Globus pallidus (tissue), 1 donor: ENCODE results near the gene HOXB5.

ENCODE experiments used
- DNase-seq: peaks from one replicate; pipeline ENCODE4 v3.0.0-alpha.2; 2015; ENCODE audit warnings: low spot score

The HOXB5 gene

DNA sequence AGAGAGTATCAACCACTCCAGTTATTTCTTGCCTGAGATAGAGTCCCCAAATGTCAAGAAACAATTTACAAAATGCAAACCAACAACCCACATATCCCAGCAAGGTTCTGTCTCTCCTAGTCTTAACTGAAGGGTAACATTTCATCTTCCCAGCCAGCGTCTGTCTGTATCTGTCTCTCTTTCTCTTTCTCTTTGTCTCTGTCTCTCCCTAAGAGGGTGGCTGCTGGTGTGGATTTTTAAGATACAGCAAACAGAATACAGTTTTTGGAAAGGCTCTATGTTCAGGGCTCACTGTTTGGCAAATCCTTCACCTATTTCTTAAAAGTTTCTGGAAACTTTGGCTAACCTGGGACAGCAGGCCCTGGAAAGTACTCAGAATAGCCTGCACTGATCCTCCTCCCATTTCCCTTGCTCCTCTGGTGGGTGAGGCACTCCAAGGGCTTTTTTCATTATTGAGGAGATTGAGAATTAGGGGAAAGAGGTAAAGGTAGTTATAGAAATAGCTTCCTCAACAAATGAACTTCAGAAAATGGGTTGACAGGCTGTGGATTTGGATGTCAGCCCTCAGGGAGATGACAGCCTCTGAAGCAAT is 21.7 kb downstream of the HOXB5 start:
- no peak for DNase-seq

DNA sequence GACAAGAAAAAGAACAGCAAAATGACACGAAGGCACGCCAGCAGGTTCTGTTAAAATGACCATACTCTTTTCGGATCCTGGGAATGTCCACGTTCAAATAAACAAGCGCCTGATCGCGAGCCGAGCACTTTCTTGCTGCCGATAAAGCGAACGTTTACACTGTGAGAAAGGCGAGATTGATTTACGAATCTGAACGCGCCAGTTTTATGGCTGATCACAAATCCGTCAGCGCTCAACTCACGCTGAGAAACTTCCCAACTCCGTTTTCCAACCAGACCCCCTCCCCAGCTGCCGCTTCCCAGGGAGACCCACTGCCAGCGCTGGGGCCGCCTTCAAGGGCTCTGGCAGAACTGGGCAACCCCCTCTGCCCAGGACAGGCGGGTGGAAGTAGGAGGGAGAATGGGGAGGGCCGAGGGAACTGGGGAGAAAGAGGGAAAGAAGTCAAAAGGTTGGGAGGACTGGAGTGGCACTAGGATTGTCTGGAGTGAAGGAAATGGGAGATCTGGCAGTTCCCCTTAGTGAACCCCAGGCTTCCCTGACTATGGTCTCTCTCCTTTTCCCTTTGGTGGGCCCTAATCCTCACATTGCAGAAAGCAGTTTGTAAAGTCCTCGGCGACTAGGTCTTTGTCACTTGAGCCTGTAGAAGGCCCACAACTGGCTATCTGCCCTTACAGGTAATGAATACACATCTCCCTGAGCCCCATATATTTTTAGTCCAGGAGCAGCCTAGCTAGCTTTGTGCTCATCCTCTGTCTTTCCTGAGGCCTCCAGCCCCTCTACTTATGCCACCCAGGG is 22.4 kb downstream of the HOXB5 start:
- no peak for DNase-seq

DNA sequence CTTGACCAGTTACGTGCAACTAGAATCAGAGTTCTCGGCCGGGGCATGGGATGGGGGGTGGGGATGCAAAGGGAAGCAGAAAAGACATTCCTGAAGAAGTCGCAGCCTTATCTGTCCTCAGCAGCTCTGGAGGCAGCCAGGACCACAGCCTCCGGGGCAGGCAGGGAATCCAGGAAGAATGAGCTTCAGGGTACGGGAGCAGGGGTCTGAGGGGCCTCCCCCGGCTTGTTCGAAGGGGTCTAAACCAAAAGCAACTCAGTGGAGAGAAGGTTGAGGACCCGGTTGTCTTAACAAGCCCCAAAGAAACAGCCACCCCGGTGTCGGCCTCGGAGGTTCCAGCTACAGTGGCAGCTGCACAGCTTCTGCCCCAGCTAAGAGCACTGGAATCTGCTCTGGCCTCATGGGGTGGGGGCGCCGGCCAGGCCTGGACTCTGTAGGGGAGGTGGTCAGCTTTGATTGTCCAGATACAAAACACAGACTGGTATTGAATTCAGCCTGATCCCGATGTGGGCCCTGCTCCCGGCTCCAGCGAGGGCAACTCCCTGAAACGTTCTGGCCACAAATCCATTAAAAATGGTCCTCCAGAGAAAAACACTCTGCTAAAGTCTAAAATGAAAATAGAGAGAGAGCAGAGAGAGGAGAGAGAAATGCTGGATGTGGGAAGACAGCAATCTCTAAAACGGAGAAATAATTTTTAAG is 23.1 kb downstream of the HOXB5 start:
- DNase-seq, result no peak

DNA sequence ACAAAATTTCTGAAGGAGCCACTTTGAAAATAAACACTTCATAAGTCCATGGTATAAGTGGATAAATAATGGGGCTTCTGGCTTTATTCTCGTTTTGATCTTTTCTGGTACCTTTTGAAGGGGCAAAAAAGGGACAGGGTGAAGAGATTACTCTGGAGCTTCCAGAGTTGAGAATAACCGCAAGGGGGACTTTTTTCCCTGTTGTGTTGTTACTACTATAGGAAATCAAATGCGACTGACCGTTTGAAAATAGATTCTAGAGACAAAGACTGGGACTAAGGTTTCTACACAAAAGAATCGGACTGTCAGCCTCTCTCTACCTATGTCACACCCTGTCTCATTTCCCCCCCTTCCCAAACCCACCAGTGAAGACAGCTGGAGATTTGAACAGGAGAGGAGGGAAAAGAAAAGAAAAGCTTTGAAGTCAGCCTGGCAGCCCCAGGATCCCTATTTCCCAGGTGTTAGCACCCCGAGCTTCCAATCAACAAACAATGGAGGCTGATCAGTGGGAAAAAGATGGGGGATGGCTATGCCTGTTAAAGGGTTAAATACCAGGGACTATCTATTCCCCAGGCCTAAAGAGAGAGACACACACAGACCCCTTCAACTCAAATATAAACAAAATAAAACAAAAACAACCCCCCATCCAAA is 23.8 kb downstream of the HOXB5 start:
- no peak for DNase-seq

DNA sequence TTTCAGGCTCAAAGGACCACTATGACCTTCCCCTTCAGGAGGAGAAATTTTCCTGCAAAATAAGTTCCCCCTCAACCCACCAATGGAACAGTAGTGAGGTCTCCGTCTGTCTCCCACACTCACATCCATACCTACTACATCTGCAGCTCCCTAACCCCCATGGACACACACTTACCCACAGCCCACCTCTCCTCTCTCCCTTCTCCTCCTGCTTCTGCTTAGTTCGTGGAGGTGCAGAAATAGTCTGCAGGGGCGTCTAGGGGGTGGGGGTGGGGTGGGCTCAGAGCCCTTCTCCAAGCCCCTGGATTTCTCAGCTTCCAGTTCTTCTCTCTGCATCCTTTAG is 24.4 kb downstream of the HOXB5 start:
- no peak for DNase-seq

DNA sequence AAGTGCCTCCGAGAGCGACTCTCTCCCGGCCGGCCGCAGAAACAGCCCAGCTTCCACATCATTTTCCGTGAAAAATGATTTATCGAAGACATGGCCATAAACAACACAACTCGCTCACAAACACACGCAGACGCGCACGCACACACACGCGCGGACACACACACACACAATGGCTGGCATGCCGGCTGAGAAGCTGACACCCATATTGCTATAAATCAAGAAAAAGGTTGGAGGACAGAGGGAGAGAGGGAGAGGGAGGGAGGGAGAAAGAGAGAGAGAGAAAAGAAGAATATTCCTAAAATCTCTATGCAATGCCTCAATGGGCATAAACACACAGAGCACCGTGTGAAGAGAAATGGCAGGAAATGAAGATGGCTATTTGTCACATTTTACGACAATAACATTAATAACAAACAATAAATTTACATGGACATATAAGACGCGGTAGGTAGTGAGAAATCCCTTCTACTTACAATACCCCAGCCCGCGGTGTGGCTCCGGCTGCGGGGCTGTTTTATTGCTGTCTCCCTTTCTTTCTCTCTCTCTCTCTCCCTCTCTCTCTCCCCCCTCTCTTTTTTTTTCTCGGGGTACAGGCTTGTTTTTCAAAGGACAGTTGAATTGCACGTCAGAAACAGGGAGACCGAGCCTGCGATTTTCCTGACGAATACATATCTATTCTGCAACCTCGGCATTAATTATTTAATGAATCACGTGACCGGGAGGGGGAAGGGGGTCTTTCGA is 24.9 kb downstream of the HOXB5 start:
- no peak for DNase-seq

DNA sequence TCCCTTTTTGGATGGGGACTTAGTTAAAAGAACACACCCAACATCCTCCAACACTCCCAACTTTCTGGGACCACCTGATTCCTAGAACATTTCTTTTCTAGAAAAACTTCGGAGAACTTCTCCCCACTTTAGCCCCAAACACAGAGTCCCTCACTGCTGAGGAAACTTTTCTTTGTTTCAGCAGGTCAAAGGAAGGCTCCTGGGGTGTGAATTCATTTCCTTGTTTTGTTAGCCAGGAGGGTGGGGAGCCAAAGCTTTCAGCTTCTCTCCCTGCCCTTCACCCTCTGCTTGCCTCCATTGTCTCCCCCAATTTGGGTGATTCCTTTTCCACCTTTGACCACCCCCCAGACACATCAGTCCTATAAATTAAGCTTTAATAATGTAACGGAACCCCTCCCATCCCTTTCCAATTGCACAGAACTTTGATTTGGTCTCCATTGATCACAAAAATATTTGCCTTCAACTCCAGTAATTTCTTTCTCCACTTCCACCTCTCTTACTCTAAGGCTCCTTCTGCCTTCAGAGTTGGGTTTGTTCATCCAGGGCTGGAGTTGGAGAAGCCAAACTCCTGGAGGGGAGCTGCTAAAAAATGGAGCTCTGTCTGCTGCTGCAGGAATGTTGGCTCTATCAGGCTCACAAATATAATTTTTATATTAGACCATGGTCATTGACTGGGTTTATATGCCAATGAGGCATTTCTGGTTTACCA is 25.8 kb downstream of the HOXB5 start:
- no peak for DNase-seq

DNA sequence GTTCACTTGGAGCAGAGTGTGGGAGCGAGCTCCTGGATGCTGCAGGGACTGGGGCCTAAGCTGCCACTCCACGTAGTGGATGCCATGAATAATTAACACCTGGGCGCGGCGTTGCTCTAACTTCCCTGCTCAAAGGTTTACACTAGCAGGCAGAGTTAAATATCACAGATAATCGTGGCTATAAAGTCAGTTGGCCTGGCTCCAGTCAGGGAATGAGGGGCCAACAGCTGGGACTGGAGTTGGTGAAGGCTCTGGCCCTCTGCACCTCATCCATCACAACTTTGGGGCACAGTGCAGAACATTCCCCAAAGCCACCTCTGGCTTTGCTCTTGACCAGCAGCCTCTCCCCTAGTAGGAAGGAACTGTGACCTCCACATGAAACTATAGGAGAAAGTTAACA is 26.4 kb downstream of the HOXB5 start:
- no peak for DNase-seq

DNA sequence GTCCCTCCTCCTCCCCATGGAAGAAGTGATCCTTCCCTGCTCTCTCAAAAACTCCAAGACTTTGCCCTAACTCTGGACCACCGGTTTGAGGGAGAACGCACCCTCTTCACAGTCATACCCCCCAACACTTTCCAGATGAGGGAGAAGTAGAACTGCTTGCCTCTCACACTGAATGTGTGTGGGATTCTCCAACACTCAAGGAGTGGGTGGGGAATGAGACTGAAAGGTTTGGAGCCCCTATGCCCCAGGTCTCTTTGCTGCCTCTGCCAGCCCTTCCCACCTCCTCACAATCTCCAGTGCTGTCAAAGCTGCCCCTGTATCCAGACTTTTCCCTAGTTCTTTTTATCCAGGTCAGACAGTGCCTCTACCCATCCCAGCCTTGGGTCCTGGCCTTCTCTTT is 26.9 kb downstream of the HOXB5 start:
- DNase-seq, result no peak

DNA sequence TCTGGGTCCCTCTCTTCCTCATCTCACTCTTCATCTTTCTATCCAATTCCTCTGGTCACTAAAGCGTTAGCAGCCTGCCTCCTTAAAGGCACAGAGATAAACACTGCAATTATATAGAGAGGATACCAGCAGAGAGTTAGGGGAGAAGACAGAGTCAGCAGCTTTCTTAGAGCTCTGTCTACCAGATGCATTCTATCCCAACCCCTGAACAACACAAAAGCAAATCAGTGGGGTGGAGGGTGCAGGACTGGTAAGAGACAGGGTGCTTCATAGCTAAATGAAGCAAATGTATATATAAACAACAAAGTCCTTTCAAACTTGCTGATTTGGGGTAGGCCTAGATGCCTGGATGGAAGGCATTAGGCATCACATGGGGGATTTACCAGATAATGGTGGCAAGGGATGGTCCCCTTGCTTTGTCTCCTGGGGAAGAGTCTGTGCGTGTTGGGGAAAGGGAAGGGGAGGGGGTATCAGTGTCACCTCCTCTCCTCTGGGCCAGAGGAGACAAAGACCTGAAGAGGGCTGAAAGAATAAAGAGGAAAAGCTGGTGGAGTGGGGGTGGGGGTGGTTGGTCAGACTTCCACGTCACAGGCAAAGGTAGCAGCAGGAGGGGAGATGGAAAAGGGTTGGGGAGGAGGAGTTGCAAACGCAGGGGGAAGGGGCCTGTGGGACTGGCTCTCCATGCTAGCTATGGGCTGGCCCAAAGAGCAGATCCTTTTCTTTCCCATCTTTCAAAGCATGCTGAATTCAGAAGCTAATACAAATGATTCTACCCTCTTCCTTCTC is 27.5 kb downstream of the HOXB5 start:
- DNase-seq, result no peak

DNA sequence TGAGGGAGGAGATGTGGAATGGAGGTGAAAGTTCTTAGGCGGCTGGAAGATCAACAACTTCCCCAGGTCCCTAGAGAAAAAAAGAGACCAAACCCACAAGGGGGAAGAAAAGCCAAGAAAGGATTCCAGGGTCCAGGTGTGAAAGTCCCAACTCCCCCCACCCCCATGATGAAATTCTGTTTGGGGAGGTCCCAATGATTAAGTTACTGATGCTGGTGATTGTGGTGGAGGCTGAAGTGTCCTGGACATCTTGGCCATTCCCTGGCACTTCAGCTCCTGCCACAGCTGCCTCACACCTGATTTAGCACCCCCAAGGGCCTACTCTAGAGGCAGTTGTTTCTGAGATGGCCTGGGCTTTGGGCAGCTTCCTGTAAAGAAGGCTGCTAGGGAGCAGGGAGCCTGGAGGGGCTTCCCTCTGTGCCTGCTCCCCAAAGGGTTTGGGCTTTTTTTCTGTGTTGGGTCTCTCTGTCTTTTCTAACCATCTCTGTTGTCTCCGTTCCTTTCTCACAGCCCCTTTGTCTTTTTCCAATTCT is 28.5 kb downstream of the HOXB5 start:
- DNase-seq, result no peak

DNA sequence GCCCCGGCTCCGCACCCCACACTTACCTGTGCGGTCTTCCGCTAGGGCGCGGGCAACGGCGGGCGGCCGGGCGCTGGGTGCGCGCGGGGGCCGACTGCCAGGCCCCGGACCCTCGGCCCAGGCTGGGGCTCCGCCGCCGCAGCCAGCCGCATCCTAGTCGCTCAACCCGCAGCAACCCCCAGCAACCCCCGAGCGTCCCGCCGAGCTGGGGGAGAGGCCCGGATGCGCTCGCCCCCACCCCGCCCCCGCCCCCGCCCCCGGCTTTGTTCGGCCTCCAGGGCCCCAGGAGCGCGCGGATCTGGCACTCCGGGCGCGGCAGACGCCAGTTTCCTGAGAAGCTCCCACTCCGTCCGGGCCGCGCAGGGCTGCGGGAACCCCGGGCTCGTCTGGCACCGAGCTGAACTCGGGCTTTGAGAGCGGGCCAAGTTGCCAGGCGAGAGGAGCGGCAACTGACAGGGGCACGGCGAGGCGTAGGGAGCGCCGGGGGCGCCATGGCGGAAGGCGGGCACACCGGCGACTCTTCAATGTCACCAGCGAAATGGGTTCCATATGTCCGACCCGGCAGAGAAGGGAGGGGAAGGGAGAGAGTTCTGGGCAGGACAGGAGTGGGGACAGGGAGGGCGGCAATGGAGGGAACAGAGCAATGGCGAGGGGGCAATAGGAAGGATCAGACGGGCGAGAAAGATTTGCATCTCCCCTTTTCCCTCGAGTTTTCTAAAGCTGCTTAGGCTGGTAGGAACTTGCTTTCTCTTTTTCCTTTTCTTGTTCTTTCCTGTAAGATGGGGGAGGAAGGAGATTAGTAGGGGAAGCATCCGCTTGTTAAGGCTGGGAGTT is 29.2 kb downstream of the HOXB5 start:
- no peak for DNase-seq

DNA sequence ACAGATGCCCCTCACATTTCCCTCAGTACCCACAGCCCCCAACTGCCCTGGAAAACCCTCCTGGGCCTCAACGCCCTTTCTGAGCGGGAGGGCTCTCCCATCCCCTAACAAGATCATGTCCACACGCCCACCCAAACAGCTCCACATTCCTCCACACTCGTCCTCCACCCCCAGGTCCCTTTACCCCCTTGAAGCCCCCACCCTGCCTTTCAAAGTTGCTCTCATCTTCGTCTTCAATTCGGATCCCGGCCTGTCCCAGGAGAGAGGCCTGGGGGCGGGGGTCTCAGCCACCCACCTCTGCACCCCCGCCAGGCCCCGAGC is 29.8 kb downstream of the HOXB5 start:
- DNase-seq, result no peak

DNA sequence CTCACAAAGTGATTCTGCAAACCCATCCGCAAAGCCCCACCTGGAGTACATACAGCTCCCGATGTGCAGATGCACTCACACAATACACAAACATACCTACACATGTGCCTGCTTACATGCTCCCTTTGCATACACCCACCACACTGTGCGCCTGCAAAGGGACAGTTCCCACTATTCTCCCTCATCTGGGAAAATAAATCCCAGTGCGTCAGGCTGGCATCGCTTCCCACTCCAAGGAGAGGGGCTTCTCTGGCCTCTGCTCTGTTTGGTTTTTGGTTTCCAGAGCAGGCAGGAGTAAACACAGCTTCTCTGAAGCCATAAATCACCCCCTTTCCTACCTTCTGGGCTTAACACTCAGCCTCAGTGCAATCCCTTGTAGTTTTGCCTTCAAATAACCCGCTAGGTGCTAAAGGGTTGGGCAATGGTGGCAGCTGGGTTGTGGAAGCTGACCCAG is 30.2 kb downstream of the HOXB5 start:
- no peak for DNase-seq

DNA sequence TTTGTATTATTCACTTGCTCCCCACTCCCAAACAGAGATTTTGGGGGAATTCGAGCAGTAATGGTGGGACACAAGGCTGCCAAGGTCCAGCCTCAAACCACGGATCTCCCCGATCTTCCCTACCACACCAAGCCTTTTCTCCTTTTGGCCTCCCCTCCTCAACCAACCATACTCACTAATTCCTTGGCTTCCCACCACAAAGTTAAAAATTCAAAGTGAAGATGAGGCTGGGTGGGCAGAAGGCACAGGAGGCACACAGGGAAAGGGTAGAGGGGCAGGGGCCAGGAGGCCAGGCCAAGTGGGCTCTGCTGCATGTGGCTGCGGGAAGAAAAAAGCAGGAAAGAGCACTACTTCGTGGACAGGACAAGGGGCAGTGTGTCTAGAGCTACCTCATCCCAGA is 30.6 kb downstream of the HOXB5 start:
- DNase-seq, result no peak

DNA sequence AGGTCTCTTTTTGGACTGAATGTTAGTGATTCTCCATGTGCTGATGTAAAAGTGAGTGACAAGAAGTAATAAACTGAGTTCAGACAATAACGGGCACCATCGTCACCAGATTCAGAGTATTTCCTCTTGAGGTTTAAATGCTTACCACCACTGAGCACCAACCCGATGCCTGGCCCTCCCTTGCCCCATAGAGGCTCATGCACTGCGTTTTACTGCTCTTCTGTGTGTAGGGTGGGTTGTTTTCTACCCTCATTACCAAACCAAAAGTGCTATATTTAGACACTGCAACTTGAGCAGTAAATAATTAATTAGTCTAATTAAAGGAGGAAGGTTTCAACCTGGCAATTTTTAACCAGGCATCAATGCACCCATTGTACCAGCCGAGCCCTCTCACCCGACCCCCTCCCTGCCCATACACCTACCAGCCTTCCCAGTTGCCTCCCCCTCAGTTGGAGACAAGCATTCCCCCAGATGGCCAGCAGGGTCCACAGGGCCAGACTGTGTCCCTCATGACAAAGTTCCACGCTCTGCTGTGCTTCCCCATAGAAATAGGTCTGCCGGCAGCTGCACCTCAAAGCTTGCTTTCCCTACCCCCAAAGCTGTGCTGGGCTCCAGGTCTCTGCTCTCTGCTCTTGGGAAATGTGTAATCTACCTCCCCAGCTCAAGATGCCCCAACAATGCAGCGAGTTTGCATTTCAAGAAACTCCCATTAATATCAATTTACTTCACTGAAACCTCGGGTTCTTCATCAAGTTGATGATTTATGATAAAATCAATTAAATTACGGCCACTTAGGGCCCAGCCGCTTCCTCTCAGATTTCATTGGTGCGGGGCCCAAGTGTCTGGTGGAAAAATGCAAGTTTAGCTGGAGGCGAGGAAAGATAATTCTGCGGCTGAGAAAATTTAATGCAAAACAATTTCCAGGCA is 31.4 kb downstream of the HOXB5 start:
- no peak for DNase-seq

DNA sequence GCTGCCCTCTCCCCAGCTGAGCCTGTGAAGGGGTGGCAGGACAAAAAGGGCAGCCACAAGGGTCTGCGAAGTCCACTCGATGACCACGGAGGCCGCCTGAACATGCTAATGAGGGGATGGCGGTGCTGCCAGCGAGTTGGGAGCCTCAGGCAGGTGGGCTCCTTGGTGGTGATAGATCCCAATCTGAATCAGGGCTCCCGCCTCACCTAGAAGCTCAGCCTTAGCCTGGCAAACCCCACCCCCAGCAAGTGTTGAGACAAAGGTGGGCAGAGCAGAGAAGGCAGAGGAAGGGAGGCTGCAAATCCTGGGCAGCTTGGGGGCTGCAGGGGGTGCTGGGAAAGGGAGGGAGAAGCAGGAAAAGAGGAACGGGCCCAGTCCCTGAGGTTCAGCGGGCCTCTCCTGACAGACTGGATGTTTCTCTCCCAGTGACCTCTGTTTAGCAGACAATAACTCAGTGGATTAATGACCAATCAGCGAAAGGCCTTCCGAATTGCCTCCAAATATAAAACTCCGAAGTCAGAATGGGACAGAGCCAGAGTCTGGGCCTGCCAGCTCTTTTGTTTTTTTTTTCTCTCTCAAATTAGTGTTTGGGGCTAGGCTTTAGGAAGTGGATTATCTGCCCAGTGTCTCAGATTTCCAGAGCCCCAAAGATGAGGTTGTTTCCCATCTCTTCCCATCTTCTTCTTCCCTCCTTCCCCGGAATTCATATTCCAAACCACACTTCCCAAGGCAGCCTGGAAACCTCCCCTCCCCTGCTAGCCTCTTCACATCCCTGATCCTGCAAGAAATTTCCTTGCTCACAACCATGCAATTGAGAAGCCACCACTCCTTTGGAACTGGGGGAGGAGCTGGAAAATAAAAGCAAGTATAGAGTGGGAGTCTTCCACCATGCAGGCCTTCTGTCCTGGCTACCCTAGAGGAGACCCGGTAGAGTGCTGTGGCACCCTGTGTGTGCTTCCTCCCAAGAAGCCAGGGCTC is 33.5 kb downstream of the HOXB5 start:
- no peak for DNase-seq
